ENCODE measurements around the gene ESF1. TPM values are rescaled to one million over a fixed set of nuclear protein-coding genes. Genes with fewer than 3 reads are reported as not detected.

ESF1 gene
- polyA plus RNA-seq, 1 donor, result 20.0 TPM

GRCh38 chr20:13665709-13666395, 118.9 kb downstream of the ESF1 start:
- Histone ChIP-seq H3K4me1 (ENCODE audit: control insufficient read depth, insufficient read depth, low read length) (no peaks in the 10 kb centered on the region), H3K27ac (ENCODE audit: low read length) (no peak overlapping the region), H3K36me3 (ENCODE audit: control insufficient read depth, insufficient read depth, low read length) (no peaks in the 10 kb centered on the region), H3K4me3 (ENCODE audit: low read length) (no peak overlapping the region), H3K27me3 (ENCODE audit: control insufficient read depth, insufficient read depth, low read length) (peaks cover 2% of the 10 kb centered on the region), H3K9me3 (ENCODE audit: control insufficient read depth, low read depth, low read length) (no peaks in the 10 kb centered on the region)
- DNase-seq, result no peak
- WGBS (ENCODE audit: insufficient coverage, low lambda C conversion rate), result no CpG with 5 or more reads among the region's 7 CpGs

Other genes with a start within 250 kb of the ESF1 start
- gene TASP1, start 146.0 kb downstream of the ESF1 start, polyA plus RNA-seq, result 12.8 TPM
- gene NDUFAF5, start 109 bp upstream of the ESF1 start, polyA plus RNA-seq, result 22.7 TPM
- gene SEL1L2, start 205.7 kb upstream of the ESF1 start, polyA plus RNA-seq, result not detected
- gene MACROD2, start 210.6 kb upstream of the ESF1 start, polyA plus RNA-seq, result 5.4 TPM